ENCODE measurements around the gene EIF2S1.

GRCh38 chr14:67345583-67345982 is 14.5 kb upstream of the EIF2S1 start:
- TF ChIP-seq POLR2A (IDR thresholded peaks at IDR 0.05; ENCODE audit: low read depth, low read length) (no peak), POLR2AphosphoS5 (IDR thresholded peaks at IDR 0.05; ENCODE audit: low read depth, low read length) (no peak)
